ENCODE data around the gene TAPBP. TPM values are rescaled to one million over a fixed set of nuclear protein-coding genes. Genes with fewer than 3 reads are reported as not detected.
"Not testable (repeated sequence)": the region's sequence is repeated elsewhere in the genome, so short reads cannot be mapped to it uniquely, and the experiment has no call there.

Gene TAPBP
- total RNA-seq, 1 donor from 2014 or later: 265 TPM

DNA sequence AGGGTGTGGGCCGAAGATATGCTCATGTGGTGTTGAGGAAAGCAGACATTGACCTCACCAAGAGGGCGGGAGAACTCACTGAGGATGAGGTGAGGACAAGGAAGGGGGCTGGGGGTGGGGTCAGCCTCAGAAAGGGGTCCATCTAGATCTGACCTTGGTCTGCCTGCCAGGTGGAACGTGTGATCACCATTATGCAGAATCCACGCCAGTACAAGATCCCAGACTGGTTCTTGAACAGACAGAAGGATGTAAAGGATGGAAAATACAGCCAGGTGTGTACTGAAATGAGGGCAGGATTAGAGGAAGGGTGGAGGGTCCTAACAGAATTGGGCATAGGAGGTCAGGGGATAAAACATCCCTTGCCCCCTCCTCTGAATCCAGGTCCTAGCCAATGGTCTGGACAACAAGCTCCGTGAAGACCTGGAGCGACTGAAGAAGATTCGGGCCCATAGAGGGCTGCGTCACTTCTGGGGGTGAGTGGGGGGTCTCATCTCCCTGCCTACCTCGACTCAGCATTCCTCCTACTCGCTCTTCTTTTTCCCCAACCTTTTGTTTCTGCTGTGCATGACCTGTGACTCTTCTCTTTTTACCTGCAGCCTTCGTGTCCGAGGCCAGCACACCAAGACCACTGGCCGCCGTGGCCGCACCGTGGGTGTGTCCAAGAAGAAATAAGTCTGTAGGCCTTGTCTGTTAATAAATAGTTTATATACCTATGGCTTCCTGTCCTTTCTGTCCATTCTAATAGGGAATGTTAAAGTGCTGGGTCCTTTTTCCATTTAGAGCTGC lies 37.9 kb downstream of the TAPBP start:
- peaks cover 50% of the 10 kb centered on the region for H3K36me3 Mint-ChIP-seq (ENCODE audit: low read depth)
- peak overlapping the region; percentile 85 for H3K27ac Mint-ChIP-seq
- H3K9me3 Mint-ChIP-seq; H3K27me3 Mint-ChIP-seq (ENCODE audit: insufficient read depth); DNase-seq (ENCODE audit: low spot score): not testable (repeated sequence)
- H3K4me3 Mint-ChIP-seq: peak overlapping the region; percentile 97
- H3K4me1 Mint-ChIP-seq (ENCODE audit: low read depth): peaks cover 51% of the 10 kb centered on the region
- intact Hi-C loops (cut with micrococcal nuclease): loop anchor here (2.0 to 10.0 kb wide), 2 partner anchors 69 to 1301 kb away; partner anchors contain the start of gene DXO

- H3K27ac Mint-ChIP-seq: peak overlapping the region; percentile 85
- H3K36me3 Mint-ChIP-seq (ENCODE audit: low read depth): peaks cover 51% of the 10 kb centered on the region
- DNase-seq (ENCODE audit: low spot score): no peak
- H3K9me3 Mint-ChIP-seq: no peaks in the 10 kb centered on the region
- H3K27me3 Mint-ChIP-seq (ENCODE audit: insufficient read depth): no peaks in the 10 kb centered on the region
- H3K4me1 Mint-ChIP-seq (ENCODE audit: low read depth): peaks cover 61% of the 10 kb centered on the region
- intact Hi-C loops (cut with micrococcal nuclease): loop anchor here (5.0 to 10.0 kb wide), 4 partner anchors 153 to 1299 kb away; partner anchors contain the start of genes DXO, LEMD2, PSMB9 and TAP1
- H3K4me3 Mint-ChIP-seq: peak overlapping the region; percentile 97
Measured at GRCh38 chr6:33273924-33274902, 39.7 kb downstream of the TAPBP start.

GRCh38 chr6:33273129-33273923 lies 40.6 kb downstream of the TAPBP start:
- DNase-seq (ENCODE audit: low spot score): no peak
- no peaks in the 10 kb centered on the region for H3K9me3 Mint-ChIP-seq
- H3K27me3 Mint-ChIP-seq (ENCODE audit: insufficient read depth): no peaks in the 10 kb centered on the region
- H3K4me3 Mint-ChIP-seq: peak overlapping the region; percentile 97
- H3K4me1 Mint-ChIP-seq (ENCODE audit: low read depth): peaks cover 62% of the 10 kb centered on the region
- peaks cover 57% of the 10 kb centered on the region for H3K36me3 Mint-ChIP-seq (ENCODE audit: low read depth)
- H3K27ac Mint-ChIP-seq: peak overlapping the region; percentile 99
- intact Hi-C loops (cut with micrococcal nuclease): loop anchor here (5.0 to 10.0 kb wide), 4 partner anchors 154 to 1299 kb away; partner anchors contain the start of genes DXO, LEMD2, PSMB9 and TAP1

GRCh38 chr6:33272275-33273128 lies 41.4 kb downstream of the TAPBP start:
- peak overlapping the region; percentile 99 for H3K27ac Mint-ChIP-seq

DNA sequence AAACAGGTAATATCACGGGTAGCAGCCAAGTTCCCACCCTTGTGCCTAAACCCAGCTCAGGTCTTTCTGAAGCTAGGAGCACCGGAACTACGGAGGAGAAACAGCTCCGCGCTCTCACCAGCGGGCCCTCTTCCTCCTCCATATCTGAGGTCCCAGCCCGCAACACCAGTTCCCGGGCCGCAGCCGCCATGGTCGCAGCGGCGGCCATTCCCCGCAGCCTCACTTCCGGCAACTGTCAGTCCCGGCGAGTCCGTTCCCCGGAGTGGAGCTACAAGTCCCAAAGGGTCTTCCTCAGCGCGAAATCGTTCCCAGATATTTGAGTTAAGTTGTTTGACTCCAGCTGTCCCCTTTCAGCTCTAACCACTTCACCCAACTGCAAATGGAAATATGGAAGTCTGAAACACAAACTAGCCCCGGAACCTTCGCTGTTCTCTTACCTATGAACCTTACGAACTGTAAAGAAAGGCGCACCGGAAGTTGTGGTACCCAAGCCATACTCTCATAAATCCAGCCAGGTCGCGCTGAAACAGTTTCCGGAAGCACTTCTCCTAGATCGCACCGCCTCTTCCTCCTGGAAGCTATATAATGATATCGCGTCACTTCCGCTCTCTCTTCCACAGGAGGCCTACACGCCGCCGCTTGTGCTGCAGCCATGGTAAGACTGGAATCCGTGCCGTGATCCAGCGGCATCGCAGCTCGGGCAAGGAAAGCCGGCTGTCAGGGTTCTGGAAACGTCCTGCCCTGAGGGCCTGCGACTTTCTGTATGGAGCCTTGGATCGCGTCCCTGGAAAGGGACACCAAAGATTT lies 42.2 kb downstream of the TAPBP start, which contains the start of the genes RPS18 and VPS52:
TSS of gene RPS18 (plus strand) at position 608 of the 807 bp plus-strand sequence. CDS start at position 653, 45 bp downstream.
TSS of gene VPS52 (minus strand) at position 409 of the 807 bp plus-strand sequence. CDS start at position 208, 201 bp downstream.
- DNase-seq (ENCODE audit: low spot score): peak; percentile 89
- Mint-ChIP-seq H3K36me3 (ENCODE audit: low read depth) (peaks cover 64% of the 10 kb centered on the region), H3K4me1 (ENCODE audit: low read depth) (peaks cover 55% of the 10 kb centered on the region), H3K27me3 (ENCODE audit: insufficient read depth) (no peaks in the 10 kb centered on the region), H3K27ac (peak within 1 kb of the TSS; percentile 99), H3K4me3 (peak within 1 kb of the TSS; percentile 97), H3K9me3 (no peaks in the 10 kb centered on the region)
- intact Hi-C loops (cut with micrococcal nuclease): loop anchor here (1.0 to 10.0 kb wide), 12 partner anchors 18 to 1297 kb away; partner anchors contain the start of genes BRD2, DXO, KIFC1 and LEMD2

More at GRCh38 chr6:33272275-33273128, 41.4 kb downstream of the TAPBP start:
- Mint-ChIP-seq H3K4me1 (ENCODE audit: low read depth) (peaks cover 59% of the 10 kb centered on the region), H3K4me3 (peak overlapping the region; percentile 97), H3K36me3 (ENCODE audit: low read depth) (peaks cover 63% of the 10 kb centered on the region), H3K27me3 (ENCODE audit: insufficient read depth) (no peaks in the 10 kb centered on the region), H3K9me3 (no peaks in the 10 kb centered on the region)
- DNase-seq (ENCODE audit: low spot score): no peak
- intact Hi-C loops (cut with micrococcal nuclease): loop anchor here (5.0 to 10.0 kb wide), 4 partner anchors 155 to 1298 kb away; partner anchors contain the start of genes DXO, LEMD2, PSMB9 and TAP1

DNA sequence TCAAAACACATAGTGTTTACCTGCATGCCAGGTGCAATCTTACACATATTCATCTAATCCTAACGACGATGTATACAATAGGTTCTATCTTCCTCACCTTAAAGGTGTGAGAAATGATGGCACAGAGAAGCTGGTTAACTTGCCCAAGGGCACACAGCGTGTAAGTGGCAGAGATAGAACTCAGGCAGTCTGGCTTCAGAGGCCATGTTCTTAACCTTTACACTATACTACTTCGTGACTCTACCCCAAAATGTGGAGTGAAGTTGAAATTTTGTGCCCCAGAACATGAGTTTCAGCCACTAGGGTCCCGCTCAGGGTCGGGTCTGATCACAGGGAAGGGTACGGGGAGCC lies 42.8 kb downstream of the TAPBP start:
- intact Hi-C loops (cut with micrococcal nuclease): loop anchor here (1.0 to 10.0 kb wide), 12 partner anchors 18 to 1296 kb away; partner anchors contain the start of genes BRD2, DXO, KIFC1 and LEMD2
- Mint-ChIP-seq H3K4me3 (peak overlapping the region; percentile 97), H3K9me3 (no peaks in the 10 kb centered on the region)

DNA sequence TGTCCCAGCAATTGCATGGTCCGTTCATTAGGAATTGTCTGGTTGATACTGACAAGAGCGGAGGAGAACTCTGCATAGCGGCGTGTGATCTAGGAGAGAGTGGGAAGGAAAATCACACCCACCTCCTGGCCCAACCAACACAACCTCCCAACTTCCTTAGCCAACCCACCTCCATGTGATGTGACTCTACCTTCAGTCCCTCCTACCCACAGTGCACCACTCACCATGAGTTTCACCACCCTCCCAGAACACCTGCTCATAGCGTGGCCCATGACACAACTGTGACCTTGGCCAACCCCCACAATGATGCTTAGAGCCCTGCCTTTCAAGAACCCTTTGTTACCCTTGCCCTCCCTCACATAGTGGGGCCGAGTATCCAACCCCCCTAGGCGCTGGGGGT lies 49.9 kb downstream of the TAPBP start:
- H3K36me3 Mint-ChIP-seq (ENCODE audit: low read depth): peaks cover 49% of the 10 kb centered on the region
- H3K4me3 Mint-ChIP-seq: no peak overlapping the region
- no peak overlapping the region for H3K27ac Mint-ChIP-seq
- no peaks in the 10 kb centered on the region for H3K27me3 Mint-ChIP-seq (ENCODE audit: insufficient read depth)
- no peaks in the 10 kb centered on the region for H3K9me3 Mint-ChIP-seq
- no peak for DNase-seq (ENCODE audit: low spot score)
- intact Hi-C loops (cut with micrococcal nuclease): no loop called here
- peaks cover 8% of the 10 kb centered on the region for H3K4me1 Mint-ChIP-seq (ENCODE audit: low read depth)

More for the DNA sequence above, 42.8 kb downstream of the TAPBP start:
- DNase-seq (ENCODE audit: low spot score): no peak
- Mint-ChIP-seq H3K4me1 (ENCODE audit: low read depth) (peaks cover 49% of the 10 kb centered on the region), H3K36me3 (ENCODE audit: low read depth) (peaks cover 64% of the 10 kb centered on the region), H3K27ac (peak overlapping the region; percentile 99), H3K27me3 (ENCODE audit: insufficient read depth) (no peaks in the 10 kb centered on the region)

GRCh38 chr6:33262490-33262889 lies 51.4 kb downstream of the TAPBP start:
- not testable (repeated sequence) for H3K27me3 Mint-ChIP-seq (ENCODE audit: insufficient read depth); H3K9me3 Mint-ChIP-seq

GRCh38 chr6:33259032-33259431 lies 54.8 kb downstream of the TAPBP start:
- Mint-ChIP-seq H3K9me3 (no peaks in the 10 kb centered on the region), H3K36me3 (ENCODE audit: low read depth) (peaks cover 22% of the 10 kb centered on the region), H3K27ac (no peak overlapping the region), H3K4me1 (ENCODE audit: low read depth) (peaks cover 8% of the 10 kb centered on the region), H3K4me3 (no peak overlapping the region), H3K27me3 (ENCODE audit: insufficient read depth) (no peaks in the 10 kb centered on the region)
- intact Hi-C loops (cut with micrococcal nuclease): no loop called here
- DNase-seq (ENCODE audit: low spot score): no peak

More at GRCh38 chr6:33262490-33262889, 51.4 kb downstream of the TAPBP start:
- peaks cover 40% of the 10 kb centered on the region for H3K36me3 Mint-ChIP-seq (ENCODE audit: low read depth)
- H3K4me3 Mint-ChIP-seq; DNase-seq (ENCODE audit: low spot score); H3K27ac Mint-ChIP-seq; H3K4me1 Mint-ChIP-seq (ENCODE audit: low read depth); intact Hi-C loops (cut with micrococcal nuclease): not testable (repeated sequence)

- DNase-seq (ENCODE audit: low spot score): no peak
- intact Hi-C loops (cut with micrococcal nuclease): no loop called here
- no peak overlapping the region for H3K4me3 Mint-ChIP-seq
- no peaks in the 10 kb centered on the region for H3K9me3 Mint-ChIP-seq
- H3K4me1 Mint-ChIP-seq (ENCODE audit: low read depth): peaks cover 29% of the 10 kb centered on the region
- H3K27me3 Mint-ChIP-seq (ENCODE audit: insufficient read depth): no peaks in the 10 kb centered on the region
- H3K36me3 Mint-ChIP-seq (ENCODE audit: low read depth): peaks cover 24% of the 10 kb centered on the region
- no peak overlapping the region for H3K27ac Mint-ChIP-seq
Measured at GRCh38 chr6:33254591-33254990, 59.3 kb downstream of the TAPBP start.

Measured in activated T-helper 1 cell treated with anti-CD3 and anti-CD28 coated beads, Interleukin-12 subunit alpha, Interleukin-12 subunit beta, Interleukin-2, Interleukin-4 antibody, amounts not matched to agents 30 ng/mL and 10 ng/mL and 1 ng/mL, durations not matched to agents 14 hours and 24 hours and 36 hours (primary cell).